WTC11 (cell line): ENCODE data around the gene STXBP6.

Source experiments
- CBFB ChIP-seq: sonication (generic); formaldehyde crosslinking; IDR thresholded peaks from 2 replicates; pipeline ENCODE4 v1.8.1; 2022; ENCODE audit warnings: mild to moderate bottlenecking, low read depth, missing genetic modification reagents
- ESRRA ChIP-seq: sonication (generic); formaldehyde crosslinking; IDR thresholded peaks from 2 replicates; pipeline ENCODE4 v1.8.1; 2022; ENCODE audit warnings: mild to moderate bottlenecking, missing genetic modification reagents, borderline replicate concordance
- KAT7 ChIP-seq: sonication (generic); formaldehyde crosslinking; IDR thresholded peaks from 2 replicates; pipeline ENCODE4 v1.8.1; 2023; ENCODE audit warnings: missing genetic modification reagents, mild to moderate bottlenecking, borderline replicate concordance
- NR2C2 ChIP-seq: sonication (generic); formaldehyde crosslinking; IDR thresholded peaks from 2 replicates; pipeline ENCODE4 v1.8.0; 2022; ENCODE audit warnings: mild to moderate bottlenecking, missing genetic modification reagents
- TCF7 ChIP-seq: sonication (generic); formaldehyde crosslinking; IDR thresholded peaks from 2 replicates; pipeline ENCODE4 v1.8.0; 2022; ENCODE audit warnings: mild to moderate bottlenecking, low read depth, missing genetic modification reagents, moderate library complexity
- TF ChIP-seq, protein P1 (sequence below): fragments of 200-600 bp; IDR thresholded peaks from 2 replicates; pipeline ENCODE4 v1.8.0; 2022; ENCODE audit warnings: antibody characterized with exemption
- TF ChIP-seq, protein P2 (sequence below): sonication (generic); formaldehyde crosslinking; IDR thresholded peaks from 2 replicates; pipeline ENCODE4 v1.8.0; 2022; ENCODE audit warnings: mild to moderate bottlenecking, missing genetic modification reagents
- TF ChIP-seq, protein P3 (sequence below): sonication (generic); formaldehyde crosslinking; IDR thresholded peaks from 2 replicates; pipeline ENCODE4 v1.8.1; 2022; ENCODE audit warnings: low read depth, missing genetic modification reagents, borderline replicate concordance
- TF ChIP-seq, protein P4 (sequence below): sonication (generic); formaldehyde crosslinking; conservative IDR thresholded peaks from 2 replicates; pipeline ENCODE4 v1.8.1; 2023; ENCODE audit warnings: mild to moderate bottlenecking, low read depth, missing genetic modification reagents, moderate library complexity
- TF ChIP-seq, protein P5 (sequence below): sonication (generic); formaldehyde crosslinking; IDR thresholded peaks from 2 replicates; pipeline ENCODE4 v1.8.0; 2022; ENCODE audit warnings: mild to moderate bottlenecking, missing genetic modification reagents
- TF ChIP-seq, protein P6 (sequence below): sonication (generic); formaldehyde crosslinking; IDR thresholded peaks from 2 replicates; pipeline ENCODE4 v1.8.1; 2023; ENCODE audit warnings: mild to moderate bottlenecking, missing genetic modification reagents, borderline replicate concordance

DNA sequence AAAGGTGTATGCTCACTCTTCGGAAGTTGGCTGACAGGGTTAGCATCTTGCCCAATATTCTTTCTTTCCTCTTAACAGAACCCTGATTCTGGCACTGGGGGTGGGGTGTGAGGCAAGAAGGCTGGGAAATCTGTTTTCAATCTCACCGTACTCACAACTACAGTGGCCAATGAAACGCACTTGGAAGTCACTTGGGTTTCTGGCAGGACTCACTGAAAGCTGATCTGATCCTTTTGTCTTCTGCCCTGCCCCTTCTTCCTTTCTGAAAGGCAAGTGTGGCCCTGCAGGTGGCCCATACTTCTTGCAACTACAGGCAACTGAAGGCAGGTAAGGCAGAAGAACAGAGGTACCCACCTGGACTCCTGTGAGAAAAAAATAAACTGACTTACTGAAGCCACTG is 106.9 kb downstream of the STXBP6 start:
- TF ChIP-seq, protein P1, sequence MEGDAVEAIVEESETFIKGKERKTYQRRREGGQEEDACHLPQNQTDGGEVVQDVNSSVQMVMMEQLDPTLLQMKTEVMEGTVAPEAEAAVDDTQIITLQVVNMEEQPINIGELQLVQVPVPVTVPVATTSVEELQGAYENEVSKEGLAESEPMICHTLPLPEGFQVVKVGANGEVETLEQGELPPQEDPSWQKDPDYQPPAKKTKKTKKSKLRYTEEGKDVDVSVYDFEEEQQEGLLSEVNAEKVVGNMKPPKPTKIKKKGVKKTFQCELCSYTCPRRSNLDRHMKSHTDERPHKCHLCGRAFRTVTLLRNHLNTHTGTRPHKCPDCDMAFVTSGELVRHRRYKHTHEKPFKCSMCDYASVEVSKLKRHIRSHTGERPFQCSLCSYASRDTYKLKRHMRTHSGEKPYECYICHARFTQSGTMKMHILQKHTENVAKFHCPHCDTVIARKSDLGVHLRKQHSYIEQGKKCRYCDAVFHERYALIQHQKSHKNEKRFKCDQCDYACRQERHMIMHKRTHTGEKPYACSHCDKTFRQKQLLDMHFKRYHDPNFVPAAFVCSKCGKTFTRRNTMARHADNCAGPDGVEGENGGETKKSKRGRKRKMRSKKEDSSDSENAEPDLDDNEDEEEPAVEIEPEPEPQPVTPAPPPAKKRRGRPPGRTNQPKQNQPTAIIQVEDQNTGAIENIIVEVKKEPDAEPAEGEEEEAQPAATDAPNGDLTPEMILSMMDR, result no peak
- TF ChIP-seq, protein P2, sequence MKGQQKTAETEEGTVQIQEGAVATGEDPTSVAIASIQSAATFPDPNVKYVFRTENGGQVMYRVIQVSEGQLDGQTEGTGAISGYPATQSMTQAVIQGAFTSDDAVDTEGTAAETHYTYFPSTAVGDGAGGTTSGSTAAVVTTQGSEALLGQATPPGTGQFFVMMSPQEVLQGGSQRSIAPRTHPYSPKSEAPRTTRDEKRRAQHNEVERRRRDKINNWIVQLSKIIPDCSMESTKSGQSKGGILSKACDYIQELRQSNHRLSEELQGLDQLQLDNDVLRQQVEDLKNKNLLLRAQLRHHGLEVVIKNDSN (CRISPR knock-in tag), result no peak
- TF ChIP-seq CBFB (CRISPR knock-in tag), result no peak
- TF ChIP-seq, protein P3, sequence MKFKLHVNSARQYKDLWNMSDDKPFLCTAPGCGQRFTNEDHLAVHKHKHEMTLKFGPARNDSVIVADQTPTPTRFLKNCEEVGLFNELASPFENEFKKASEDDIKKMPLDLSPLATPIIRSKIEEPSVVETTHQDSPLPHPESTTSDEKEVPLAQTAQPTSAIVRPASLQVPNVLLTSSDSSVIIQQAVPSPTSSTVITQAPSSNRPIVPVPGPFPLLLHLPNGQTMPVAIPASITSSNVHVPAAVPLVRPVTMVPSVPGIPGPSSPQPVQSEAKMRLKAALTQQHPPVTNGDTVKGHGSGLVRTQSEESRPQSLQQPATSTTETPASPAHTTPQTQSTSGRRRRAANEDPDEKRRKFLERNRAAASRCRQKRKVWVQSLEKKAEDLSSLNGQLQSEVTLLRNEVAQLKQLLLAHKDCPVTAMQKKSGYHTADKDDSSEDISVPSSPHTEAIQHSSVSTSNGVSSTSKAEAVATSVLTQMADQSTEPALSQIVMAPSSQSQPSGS (CRISPR knock-in tag), result no peak
- no peak for TF ChIP-seq NR2C2 (CRISPR knock-in tag)
- no peak for TF ChIP-seq KAT7 (CRISPR knock-in tag)
- TF ChIP-seq, protein P4, sequence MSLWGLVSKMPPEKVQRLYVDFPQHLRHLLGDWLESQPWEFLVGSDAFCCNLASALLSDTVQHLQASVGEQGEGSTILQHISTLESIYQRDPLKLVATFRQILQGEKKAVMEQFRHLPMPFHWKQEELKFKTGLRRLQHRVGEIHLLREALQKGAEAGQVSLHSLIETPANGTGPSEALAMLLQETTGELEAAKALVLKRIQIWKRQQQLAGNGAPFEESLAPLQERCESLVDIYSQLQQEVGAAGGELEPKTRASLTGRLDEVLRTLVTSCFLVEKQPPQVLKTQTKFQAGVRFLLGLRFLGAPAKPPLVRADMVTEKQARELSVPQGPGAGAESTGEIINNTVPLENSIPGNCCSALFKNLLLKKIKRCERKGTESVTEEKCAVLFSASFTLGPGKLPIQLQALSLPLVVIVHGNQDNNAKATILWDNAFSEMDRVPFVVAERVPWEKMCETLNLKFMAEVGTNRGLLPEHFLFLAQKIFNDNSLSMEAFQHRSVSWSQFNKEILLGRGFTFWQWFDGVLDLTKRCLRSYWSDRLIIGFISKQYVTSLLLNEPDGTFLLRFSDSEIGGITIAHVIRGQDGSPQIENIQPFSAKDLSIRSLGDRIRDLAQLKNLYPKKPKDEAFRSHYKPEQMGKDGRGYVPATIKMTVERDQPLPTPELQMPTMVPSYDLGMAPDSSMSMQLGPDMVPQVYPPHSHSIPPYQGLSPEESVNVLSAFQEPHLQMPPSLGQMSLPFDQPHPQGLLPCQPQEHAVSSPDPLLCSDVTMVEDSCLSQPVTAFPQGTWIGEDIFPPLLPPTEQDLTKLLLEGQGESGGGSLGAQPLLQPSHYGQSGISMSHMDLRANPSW (CRISPR knock-in tag), result no peak
- no peak for TF ChIP-seq TCF7 (CRISPR knock-in tag)
- TF ChIP-seq, protein P5, sequence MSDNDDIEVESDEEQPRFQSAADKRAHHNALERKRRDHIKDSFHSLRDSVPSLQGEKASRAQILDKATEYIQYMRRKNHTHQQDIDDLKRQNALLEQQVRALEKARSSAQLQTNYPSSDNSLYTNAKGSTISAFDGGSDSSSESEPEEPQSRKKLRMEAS (CRISPR knock-in tag), result no peak
- TF ChIP-seq ESRRA (CRISPR knock-in tag), result no peak
- TF ChIP-seq, protein P6, sequence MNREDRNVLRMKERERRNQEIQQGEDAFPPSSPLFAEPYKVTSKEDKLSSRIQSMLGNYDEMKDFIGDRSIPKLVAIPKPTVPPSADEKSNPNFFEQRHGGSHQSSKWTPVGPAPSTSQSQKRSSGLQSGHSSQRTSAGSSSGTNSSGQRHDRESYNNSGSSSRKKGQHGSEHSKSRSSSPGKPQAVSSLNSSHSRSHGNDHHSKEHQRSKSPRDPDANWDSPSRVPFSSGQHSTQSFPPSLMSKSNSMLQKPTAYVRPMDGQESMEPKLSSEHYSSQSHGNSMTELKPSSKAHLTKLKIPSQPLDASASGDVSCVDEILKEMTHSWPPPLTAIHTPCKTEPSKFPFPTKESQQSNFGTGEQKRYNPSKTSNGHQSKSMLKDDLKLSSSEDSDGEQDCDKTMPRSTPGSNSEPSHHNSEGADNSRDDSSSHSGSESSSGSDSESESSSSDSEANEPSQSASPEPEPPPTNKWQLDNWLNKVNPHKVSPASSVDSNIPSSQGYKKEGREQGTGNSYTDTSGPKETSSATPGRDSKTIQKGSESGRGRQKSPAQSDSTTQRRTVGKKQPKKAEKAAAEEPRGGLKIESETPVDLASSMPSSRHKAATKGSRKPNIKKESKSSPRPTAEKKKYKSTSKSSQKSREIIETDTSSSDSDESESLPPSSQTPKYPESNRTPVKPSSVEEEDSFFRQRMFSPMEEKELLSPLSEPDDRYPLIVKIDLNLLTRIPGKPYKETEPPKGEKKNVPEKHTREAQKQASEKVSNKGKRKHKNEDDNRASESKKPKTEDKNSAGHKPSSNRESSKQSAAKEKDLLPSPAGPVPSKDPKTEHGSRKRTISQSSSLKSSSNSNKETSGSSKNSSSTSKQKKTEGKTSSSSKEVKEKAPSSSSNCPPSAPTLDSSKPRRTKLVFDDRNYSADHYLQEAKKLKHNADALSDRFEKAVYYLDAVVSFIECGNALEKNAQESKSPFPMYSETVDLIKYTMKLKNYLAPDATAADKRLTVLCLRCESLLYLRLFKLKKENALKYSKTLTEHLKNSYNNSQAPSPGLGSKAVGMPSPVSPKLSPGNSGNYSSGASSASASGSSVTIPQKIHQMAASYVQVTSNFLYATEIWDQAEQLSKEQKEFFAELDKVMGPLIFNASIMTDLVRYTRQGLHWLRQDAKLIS, result no peak
